Trophoblast cell (in vitro differentiated cells and primary cell): Measurements from ENCODE around the gene RXRG.

Source experiments
- DNase-seq, 2 donors: peaks; one replicate each; pipeline ENCODE4 v3.0.0-alpha.2; 2016
- H2AFZ ChIP-seq: 2 replicates; pipeline ENCODE4 v1.6.1; 2013; ENCODE audit warnings: low read length, moderate library complexity, mild to moderate bottlenecking; ENCODE audit not compliant: insufficient read depth, poor library complexity
- H2AK5ac ChIP-seq: 2 replicates; pipeline ENCODE4 v1.6.1; 2013; ENCODE audit warnings: mild to moderate bottlenecking, low read length
- H2BK120ac ChIP-seq: 2 replicates; pipeline ENCODE4 v1.6.1; 2013; ENCODE audit warnings: low read length, mild to moderate bottlenecking, moderate library complexity; ENCODE audit not compliant: insufficient read depth, poor library complexity
- H2BK12ac ChIP-seq: 2 replicates; pipeline ENCODE4 v1.6.1; 2013; ENCODE audit warnings: mild to moderate bottlenecking, low read length, moderate library complexity
- H2BK5ac ChIP-seq: 2 replicates; pipeline ENCODE4 v1.6.1; 2013; ENCODE audit warnings: low read length, low read depth, moderate library complexity, mild to moderate bottlenecking; ENCODE audit not compliant: poor library complexity
- H3K14ac ChIP-seq: 2 replicates; pipeline ENCODE4 v1.6.1; 2013; ENCODE audit warnings: mild to moderate bottlenecking, low read length
- H3K18ac ChIP-seq: 2 replicates; pipeline ENCODE4 v1.6.1; 2013; ENCODE audit warnings: mild to moderate bottlenecking, low read length
- H3K23ac ChIP-seq: 2 replicates; pipeline ENCODE4 v1.6.1; 2013; ENCODE audit warnings: low read length
- H3K27ac ChIP-seq: 2 replicates; pipeline ENCODE4 v1.5.1; 2013; ENCODE audit warnings: low read depth, mild to moderate bottlenecking, inconsistent platforms, low read length, moderate library complexity
- H3K27me3 ChIP-seq: 2 replicates; pipeline ENCODE4 v1.6.1; 2013; ENCODE audit warnings: inconsistent platforms, mild to moderate bottlenecking, low read length, moderate library complexity; ENCODE audit not compliant: insufficient read depth
- H3K36me3 ChIP-seq, 2 experiments: 1 replicate in 1 of 2; 2 replicates in 1 of 2; pipeline ENCODE4 v1.6.1; 2013; ENCODE audit warnings: low read length in 2 of 2, mild to moderate bottlenecking in 2 of 2, moderate library complexity in 1 of 2; ENCODE audit not compliant: insufficient read depth in 2 of 2, control insufficient read depth in 1 of 2
- H3K4ac ChIP-seq: 2 replicates; pipeline ENCODE4 v1.6.1; 2013; ENCODE audit warnings: low read depth, mild to moderate bottlenecking, low read length, moderate library complexity
- H3K4me1 ChIP-seq, 2 experiments: 1 replicate in 1 of 2; 2 replicates in 1 of 2; pipeline ENCODE4 v1.6.1; 2013; ENCODE audit warnings: low read length in 2 of 2, mild to moderate bottlenecking in 2 of 2, moderate library complexity in 1 of 2; ENCODE audit not compliant: insufficient read depth in 2 of 2, control insufficient read depth in 1 of 2
- H3K4me2 ChIP-seq: 2 replicates; pipeline ENCODE4 v1.6.1; 2013; ENCODE audit warnings: inconsistent platforms, mild to moderate bottlenecking, low read length, moderate library complexity
- H3K4me3 ChIP-seq: 2 replicates; pipeline ENCODE4 v1.5.1; 2013; ENCODE audit warnings: mild to moderate bottlenecking, low read depth, low read length, inconsistent platforms
- H3K79me1 ChIP-seq: one replicate; pipeline ENCODE4 v1.6.1; 2013; ENCODE audit warnings: low read length
- H3K79me2 ChIP-seq: 2 replicates; pipeline ENCODE4 v1.6.1; 2013; ENCODE audit warnings: low read length, mild to moderate bottlenecking; ENCODE audit not compliant: control insufficient read depth, insufficient read depth, poor library complexity
- H3K9ac ChIP-seq: 2 replicates; pipeline ENCODE4 v1.6.1; 2013; ENCODE audit warnings: mild to moderate bottlenecking, low read length
- H3K9me3 ChIP-seq: 2 replicates; pipeline ENCODE4 v1.6.1; 2013; ENCODE audit warnings: low read depth, mild to moderate bottlenecking, control low read depth, inconsistent platforms, low read length; ENCODE audit not compliant: insufficient read depth
- H4K12ac ChIP-seq: 2 replicates; pipeline ENCODE4 v1.6.1; 2013; ENCODE audit warnings: low read depth, mild to moderate bottlenecking, low read length, moderate library complexity
- H4K8ac ChIP-seq: 2 replicates; pipeline ENCODE4 v1.6.1; 2013; ENCODE audit warnings: low read depth, mild to moderate bottlenecking, low read length, moderate library complexity
- H4K91ac ChIP-seq: one replicate; pipeline ENCODE4 v1.6.1; 2013; ENCODE audit warnings: low read depth, mild to moderate bottlenecking, low read length, moderate library complexity
- WGBS: extraction: QIAGEN DNeasy Blood & Tissue Kit; methylation state at CpG from one replicate; pipeline ENCODE4 v1.1.7; 2013; ENCODE audit warnings: missing lambda C conversion rate; ENCODE audit not compliant: insufficient read length, insufficient coverage; ENCODE audit errors: extremely low coverage; 5-methylcytosine and 5-hydroxymethylcytosine counted together

RXRG gene

GRCh38 chr1:165454091-165454610, 9.2 kb upstream of the RXRG start:
- no peak overlapping the region for H3K18ac ChIP-seq
- H3K27ac ChIP-seq, result no peak overlapping the region
- H3K79me2 ChIP-seq, result no peaks in the 10 kb centered on the region
- no peak overlapping the region for H4K12ac ChIP-seq
- no peak overlapping the region for H3K4me2 ChIP-seq
- no peak overlapping the region for H2AFZ ChIP-seq
- H4K8ac ChIP-seq, result no peak overlapping the region
- no peak overlapping the region for H2BK12ac ChIP-seq
- H3K27me3 ChIP-seq, result peaks cover 3% of the 10 kb centered on the region
- no peak overlapping the region for H3K9ac ChIP-seq
- no CpG with 5 or more reads among the region's 3 CpGs for WGBS
- no peaks in the 10 kb centered on the region for H3K79me1 ChIP-seq
- no peak overlapping the region for H3K4me3 ChIP-seq
- no peak overlapping the region for H3K14ac ChIP-seq
- no peak overlapping the region for H3K23ac ChIP-seq
- H3K9me3 ChIP-seq, result no peaks in the 10 kb centered on the region
- peaks cover 0 to 2% of the 10 kb centered on the region in 2 experiments for H3K4me1 ChIP-seq
- H2AK5ac ChIP-seq, result no peak overlapping the region
- H2BK5ac ChIP-seq, result no peak overlapping the region
- H3K4ac ChIP-seq, result no peak overlapping the region
- H4K91ac ChIP-seq, result no peak overlapping the region
- no peak overlapping the region for H2BK120ac ChIP-seq
- no peak for DNase-seq
- no peaks in the 10 kb centered on the region for H3K36me3 ChIP-seq

GRCh38 chr1:165452336-165453130, 7.6 kb upstream of the RXRG start:
- Histone ChIP-seq H3K79me1 (no peaks in the 10 kb centered on the region), H3K18ac (no peak overlapping the region), H3K79me2 (no peaks in the 10 kb centered on the region), H3K4ac (no peak overlapping the region), H4K91ac (no peak overlapping the region), H3K23ac (no peak overlapping the region), H3K4me1 (peaks cover 0 to 2% of the 10 kb centered on the region in 2 experiments), H3K4me2 (no peak overlapping the region), H3K36me3 (no peaks in the 10 kb centered on the region), H3K4me3 (no peak overlapping the region), H2AK5ac (no peak overlapping the region), H3K9ac (no peak overlapping the region), H4K12ac (no peak overlapping the region), H3K27ac (no peak overlapping the region), H4K8ac (no peak overlapping the region), H2BK5ac (no peak overlapping the region), H2AFZ (no peak overlapping the region), H2BK12ac (no peak overlapping the region), H3K14ac (no peak overlapping the region), H3K9me3 (no peaks in the 10 kb centered on the region), H2BK120ac (no peak overlapping the region), H3K27me3 (peaks cover 3% of the 10 kb centered on the region)
- WGBS, result no CpG with 5 or more reads among the region's 2 CpGs
- no peak for DNase-seq

GRCh38 chr1:165451691-165452090, 6.8 kb upstream of the RXRG start:
- no peak overlapping the region for H3K23ac ChIP-seq
- H2BK5ac ChIP-seq, result no peak overlapping the region
- H2BK12ac ChIP-seq, result no peak overlapping the region
- H3K27ac ChIP-seq, result no peak overlapping the region
- H4K8ac ChIP-seq, result no peak overlapping the region
- no peak overlapping the region for H4K12ac ChIP-seq
- no peak overlapping the region for H3K14ac ChIP-seq
- H3K4me3 ChIP-seq, result no peak overlapping the region
- H3K36me3 ChIP-seq, result no peaks in the 10 kb centered on the region
- no peak overlapping the region for H2AFZ ChIP-seq
- H3K18ac ChIP-seq, result no peak overlapping the region
- no peaks in the 10 kb centered on the region for H3K79me2 ChIP-seq
- H4K91ac ChIP-seq, result no peak overlapping the region
- H3K4ac ChIP-seq, result no peak overlapping the region
- no peak overlapping the region for H2BK120ac ChIP-seq
- peaks cover 3% of the 10 kb centered on the region for H3K27me3 ChIP-seq
- peaks cover 0 to 2% of the 10 kb centered on the region in 2 experiments for H3K4me1 ChIP-seq
- H3K4me2 ChIP-seq, result no peak overlapping the region
- no peak for DNase-seq
- no peaks in the 10 kb centered on the region for H3K79me1 ChIP-seq
- WGBS, result no CpG with 5 or more reads among the region's 2 CpGs
- H3K9ac ChIP-seq, result no peak overlapping the region
- no peaks in the 10 kb centered on the region for H3K9me3 ChIP-seq
- H2AK5ac ChIP-seq, result no peak overlapping the region

GRCh38 chr1:165449131-165449530, 4.2 kb upstream of the RXRG start:
- WGBS, result no CpG with 5 or more reads among the region's 1 CpG
- Histone ChIP-seq H3K4ac (no peak overlapping the region), H3K36me3 (no peaks in the 10 kb centered on the region), H2BK5ac (no peak overlapping the region), H3K14ac (no peak overlapping the region), H2BK120ac (no peak overlapping the region), H3K9me3 (no peaks in the 10 kb centered on the region), H3K18ac (no peak overlapping the region), H3K4me2 (no peak overlapping the region), H3K4me1 (no peaks in the 10 kb centered on the region), H4K8ac (no peak overlapping the region), H3K4me3 (no peak overlapping the region), H3K27me3 (peaks cover 22% of the 10 kb centered on the region), H3K27ac (no peak overlapping the region), H3K9ac (no peak overlapping the region), H3K79me1 (no peaks in the 10 kb centered on the region), H3K23ac (no peak overlapping the region), H2AK5ac (no peak overlapping the region), H4K12ac (no peak overlapping the region), H4K91ac (no peak overlapping the region), H3K79me2 (no peaks in the 10 kb centered on the region), H2AFZ (no peak overlapping the region), H2BK12ac (no peak overlapping the region)
- DNase-seq, result no peak
